ENCODE results near the gene CHST3. TPM values are rescaled to one million over a fixed set of nuclear protein-coding genes. Genes with fewer than 3 reads are reported as not detected.
A peak's percentile ranks its signal among the peaks of the same experiment; 100 is the strongest.
"Not testable (repeated sequence)": the region's sequence is repeated elsewhere in the genome, so short reads cannot be mapped to it uniquely, and the experiment has no call there.

CHST3 gene
- total RNA-seq, 1 donor from 2014 or later, result 41.4 TPM

DNA sequence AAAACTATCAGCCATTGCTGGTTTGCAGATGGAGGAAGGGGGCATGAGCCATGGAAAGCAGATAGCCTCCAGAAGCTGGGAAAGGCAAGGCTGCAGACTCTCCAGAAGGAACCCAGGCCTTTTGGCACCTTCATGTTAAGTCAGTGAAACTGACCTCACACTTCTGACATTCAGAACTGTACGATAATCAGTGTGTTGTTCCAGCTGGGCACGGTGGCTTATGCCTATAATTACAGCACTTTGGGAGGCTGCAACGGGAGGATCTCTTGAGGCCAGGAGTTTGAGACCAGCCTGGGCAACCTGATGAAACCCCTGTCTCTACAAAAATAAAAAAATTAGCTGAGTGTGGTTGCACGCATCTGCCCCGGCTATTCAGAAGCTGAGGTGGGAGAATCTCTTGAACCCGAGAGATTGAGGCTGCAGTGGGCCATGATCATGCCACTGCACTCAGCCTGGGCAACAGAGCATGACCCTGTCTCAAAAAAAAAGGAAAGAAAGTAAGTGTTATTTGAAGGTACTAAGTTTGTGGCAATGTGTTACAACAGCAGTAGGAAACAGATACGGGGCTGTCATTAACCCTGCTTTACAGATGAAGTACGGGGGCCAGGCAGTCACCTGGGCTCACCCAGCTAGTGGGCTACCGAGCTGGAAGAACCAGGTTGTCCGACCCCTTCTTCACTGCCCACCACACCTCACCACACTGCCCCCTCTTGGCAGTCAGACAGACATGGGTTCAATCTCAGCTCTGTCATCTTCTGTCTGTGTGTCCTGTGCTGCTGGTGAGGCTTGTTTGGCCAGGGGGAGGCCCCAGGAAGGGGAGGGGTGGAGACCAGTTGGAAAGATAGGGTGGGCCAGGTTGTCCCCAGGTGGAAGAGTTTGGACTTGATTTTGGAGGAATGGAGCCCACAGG lies 18.3 kb downstream of the CHST3 start:
- Histone ChIP-seq H3K27me3 (no peaks in the 10 kb centered on the region), H3K27ac (peak overlapping the region; percentile 90 to 93), H3K4me3 (no peak overlapping the region), H3K9me3 (no peaks in the 10 kb centered on the region), H3K4me1 (peaks cover 36 to 84% of the 10 kb centered on the region in 2 donors), H3K36me3 (no peaks in the 10 kb centered on the region)
- no peak for DNase-seq (ENCODE audit: low spot score in 2 of 2)
- TF ChIP-seq, protein P1, sequence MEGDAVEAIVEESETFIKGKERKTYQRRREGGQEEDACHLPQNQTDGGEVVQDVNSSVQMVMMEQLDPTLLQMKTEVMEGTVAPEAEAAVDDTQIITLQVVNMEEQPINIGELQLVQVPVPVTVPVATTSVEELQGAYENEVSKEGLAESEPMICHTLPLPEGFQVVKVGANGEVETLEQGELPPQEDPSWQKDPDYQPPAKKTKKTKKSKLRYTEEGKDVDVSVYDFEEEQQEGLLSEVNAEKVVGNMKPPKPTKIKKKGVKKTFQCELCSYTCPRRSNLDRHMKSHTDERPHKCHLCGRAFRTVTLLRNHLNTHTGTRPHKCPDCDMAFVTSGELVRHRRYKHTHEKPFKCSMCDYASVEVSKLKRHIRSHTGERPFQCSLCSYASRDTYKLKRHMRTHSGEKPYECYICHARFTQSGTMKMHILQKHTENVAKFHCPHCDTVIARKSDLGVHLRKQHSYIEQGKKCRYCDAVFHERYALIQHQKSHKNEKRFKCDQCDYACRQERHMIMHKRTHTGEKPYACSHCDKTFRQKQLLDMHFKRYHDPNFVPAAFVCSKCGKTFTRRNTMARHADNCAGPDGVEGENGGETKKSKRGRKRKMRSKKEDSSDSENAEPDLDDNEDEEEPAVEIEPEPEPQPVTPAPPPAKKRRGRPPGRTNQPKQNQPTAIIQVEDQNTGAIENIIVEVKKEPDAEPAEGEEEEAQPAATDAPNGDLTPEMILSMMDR (IDR thresholded peaks at IDR 0.05), result no peak
- intact Hi-C loops (cut with DNase I), result loop anchor here (2.0 kb wide), 1 partner anchor 18 kb away; the partner anchor contains the start of gene CHST3

DNA sequence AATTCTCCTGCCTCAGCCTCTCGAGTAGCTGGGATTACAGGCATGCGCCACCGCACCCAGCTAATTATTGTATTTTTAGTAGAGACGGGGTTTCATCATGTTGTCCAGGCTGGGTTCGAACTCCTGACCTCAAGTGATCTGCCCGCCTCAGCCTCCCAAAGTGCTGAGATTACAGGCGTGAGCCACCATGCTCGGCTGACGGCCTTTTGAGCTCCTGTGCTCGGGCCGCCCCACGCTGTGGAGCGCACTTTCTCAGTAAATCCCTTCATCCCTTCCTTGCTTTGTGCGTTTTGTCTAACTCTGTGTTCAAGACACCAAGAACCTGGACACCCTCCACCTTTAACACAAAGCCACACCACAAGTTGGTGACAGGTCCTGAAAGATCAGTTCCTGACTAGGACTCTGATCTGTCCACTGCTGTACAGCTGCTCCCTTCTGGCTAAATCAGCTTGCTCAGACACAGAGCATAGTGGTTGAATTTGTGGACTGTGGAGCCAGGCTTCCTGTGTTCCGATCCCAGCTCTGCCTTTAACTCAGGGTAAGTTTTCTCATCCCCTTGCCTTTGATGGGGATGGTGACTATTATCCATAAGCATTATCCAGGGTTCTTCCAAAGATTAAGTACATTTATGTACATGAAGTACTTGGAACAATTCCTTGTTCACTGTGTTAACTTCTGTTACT lies 20.1 kb downstream of the CHST3 start:
- no peak for DNase-seq (ENCODE audit: low spot score in 2 of 2)
- TF ChIP-seq, protein P1 (IDR thresholded peaks at IDR 0.05), result no peak
- no peaks in the 10 kb centered on the region for H3K27me3 ChIP-seq
- no peak overlapping the region for H3K4me3 ChIP-seq
- intact Hi-C loops (cut with DNase I), result loop anchor here (2.0 kb wide), 1 partner anchor 15 kb away; no protein-coding TSS in a partner anchor
- peaks cover 32 to 77% of the 10 kb centered on the region in 2 donors for H3K4me1 ChIP-seq
- H3K36me3 ChIP-seq, result no peaks in the 10 kb centered on the region
- H3K27ac ChIP-seq, result peak overlapping the region; percentile 90 to 93
- no peaks in the 10 kb centered on the region for H3K9me3 ChIP-seq

DNA sequence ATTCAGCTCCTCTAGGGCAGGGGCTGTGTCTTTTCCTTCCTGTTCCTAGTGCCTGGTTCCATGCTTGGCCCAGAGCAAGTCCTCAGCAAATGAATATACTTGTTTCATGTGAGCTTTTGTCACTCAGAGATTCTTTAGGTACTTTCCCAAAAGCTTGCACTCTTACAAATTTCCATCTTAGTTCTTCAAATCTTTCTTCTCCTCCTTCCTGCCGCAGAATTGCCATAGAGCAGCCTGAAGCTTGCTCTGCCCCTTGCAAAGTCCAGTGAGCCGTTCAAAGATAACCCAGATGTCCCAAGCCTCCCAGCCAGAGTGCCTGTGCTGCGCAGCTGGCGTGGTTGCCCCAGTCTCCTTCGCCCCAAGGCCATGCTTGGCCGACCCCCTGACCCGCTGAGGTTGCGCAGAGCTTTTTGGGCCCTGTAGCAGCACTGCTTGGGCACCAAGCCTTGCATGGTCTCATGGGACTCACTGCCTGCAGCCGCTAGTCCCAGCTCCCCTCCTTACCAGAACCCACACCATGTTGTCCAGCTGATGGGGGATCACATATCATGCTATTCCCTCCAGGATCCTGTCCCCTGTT lies 20.7 kb downstream of the CHST3 start:
- Histone ChIP-seq H3K27me3 (no peaks in the 10 kb centered on the region), H3K27ac (peak overlapping the region; percentile 90 to 93), H3K36me3 (no peaks in the 10 kb centered on the region), H3K4me1 (peaks cover 30 to 75% of the 10 kb centered on the region in 2 donors), H3K4me3 (no peak overlapping the region), H3K9me3 (no peaks in the 10 kb centered on the region)
- intact Hi-C loops (cut with DNase I), result loop anchor here (2.0 kb wide), 1 partner anchor 14 kb away; no protein-coding TSS in a partner anchor
- no peak for DNase-seq (ENCODE audit: low spot score in 2 of 2)
- TF ChIP-seq, protein P1 (IDR thresholded peaks at IDR 0.05), result no peak

DNA sequence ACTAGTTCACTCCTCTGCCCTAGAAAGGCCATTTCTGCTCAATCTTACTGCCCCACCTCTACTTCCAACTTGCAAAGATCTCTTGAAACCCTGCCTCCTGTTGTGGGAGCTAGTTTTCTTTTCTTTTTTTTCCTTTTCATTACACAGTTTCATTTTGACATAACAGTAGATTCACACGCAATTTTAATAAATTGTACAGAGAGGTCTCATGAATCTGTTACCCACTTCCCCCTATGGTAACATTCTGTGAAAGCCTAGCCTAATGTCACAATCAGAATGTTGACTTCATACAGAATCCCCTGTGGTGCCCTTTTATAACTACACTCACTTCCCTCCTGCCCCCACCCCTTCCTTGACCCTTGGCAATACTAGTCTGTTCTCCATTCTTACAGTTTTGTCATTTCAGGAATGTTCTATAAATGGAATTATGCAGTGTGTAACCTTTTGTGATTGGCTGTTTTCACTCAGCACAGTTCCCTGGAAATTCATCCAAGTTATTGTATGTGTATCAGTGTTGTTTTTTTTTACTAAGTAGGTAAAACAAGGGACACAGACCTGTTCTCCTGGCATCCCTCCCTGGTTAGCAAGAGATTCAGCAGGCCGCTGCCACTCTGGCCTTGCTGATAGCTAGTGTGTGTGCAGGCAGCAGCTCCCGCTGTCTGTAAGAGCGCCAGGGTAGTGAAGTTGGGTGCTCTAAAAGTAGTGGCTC lies 21.5 kb downstream of the CHST3 start:
- DNase-seq (ENCODE audit: low spot score in 2 of 2), result peak in 1 of 2 donors; percentile 91
- H3K27me3 ChIP-seq, result no peaks in the 10 kb centered on the region
- H3K4me1 ChIP-seq, result peaks cover 30 to 71% of the 10 kb centered on the region in 2 donors
- intact Hi-C loops (cut with DNase I), result loop anchor here (2.0 kb wide), 1 partner anchor 13 kb away; no protein-coding TSS in a partner anchor
- TF ChIP-seq, protein P1 (IDR thresholded peaks at IDR 0.05), result peak in 2 of 3 experiments; percentile 20 to 29
- H3K27ac ChIP-seq, result peak overlapping the region; percentile 90 to 93
- peak overlapping the region in 1 of 2 donors; percentile 7 for H3K4me3 ChIP-seq
- no peaks in the 10 kb centered on the region for H3K9me3 ChIP-seq
- no peaks in the 10 kb centered on the region for H3K36me3 ChIP-seq

DNA sequence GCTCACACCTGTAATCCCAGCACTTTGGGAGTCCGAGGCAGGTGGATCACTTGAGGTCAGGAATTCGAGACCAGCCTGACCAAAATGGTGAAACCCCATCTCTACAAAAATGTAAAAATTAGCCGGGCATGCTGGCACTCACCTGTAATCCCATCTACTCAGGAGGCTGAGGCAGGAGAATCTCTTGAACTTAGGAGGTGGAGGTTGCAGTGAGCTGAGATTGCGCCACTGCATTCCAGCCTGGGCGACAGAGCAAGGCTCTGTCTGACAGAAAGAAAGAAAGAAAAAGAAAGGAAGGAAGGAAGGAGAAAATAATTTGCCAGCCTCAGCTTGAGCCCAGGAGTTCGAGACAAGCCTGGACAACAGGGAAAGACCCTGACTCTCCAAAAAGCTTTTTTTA lies 24.7 kb downstream of the CHST3 start:
- DNase-seq (ENCODE audit: low spot score in 2 of 2); intact Hi-C loops (cut with DNase I); H3K9me3 ChIP-seq; H3K36me3 ChIP-seq; H3K4me3 ChIP-seq; H3K27me3 ChIP-seq: not testable (repeated sequence)
- peak overlapping the region in 1 of 2 donors; percentile 5 for H3K27ac ChIP-seq
- H3K4me1 ChIP-seq, result peaks cover 19 to 41% of the 10 kb centered on the region in 2 donors

Data from ascending aorta (tissue), 2 donors.